Breast epithelium (tissue), 3 donors: ENCODE results near the gene API5.

Experiments
- CTCF ChIP-seq, 3 donors: fragments of 450-650 bp; IDR thresholded peaks; one replicate each; pipeline ENCODE4 v1.5.1; 2016 to 2017; ENCODE audit warnings: antibody characterized with exemption in 3 of 3, mild to moderate bottlenecking in 3 of 3, moderate library complexity in 3 of 3
- POLR2A ChIP-seq: fragments of 450-650 bp; IDR thresholded peaks from one replicate; pipeline ENCODE4 v1.6.1; 2016; ENCODE audit warnings: antibody characterized with exemption, mild to moderate bottlenecking, moderate library complexity
- POLR2AphosphoS5 ChIP-seq, 3 donors: sonication (generic); formaldehyde crosslinking; IDR thresholded peaks; one replicate each; pipeline ENCODE4 v1.6.1; 2017; ENCODE audit warnings: antibody characterized with exemption in 3 of 3

GRCh38 chr11:43366677-43367076 lies 54.9 kb downstream of the API5 start:
- no peak for TF ChIP-seq CTCF (IDR thresholded peaks at IDR 0.05)
- TF ChIP-seq POLR2A = no peak
- no peak for TF ChIP-seq POLR2AphosphoS5 (IDR thresholded peaks at IDR 0.05)
